T-helper 2 cell treated with Interferon-gamma antibody and Interleukin-4, amounts not matched to agents 100 ng/mL and 5 ng/mL, for 36 hours (primary cell): ENCODE results near the gene RPL32. TPM values are rescaled to one million over a fixed set of nuclear protein-coding genes. Genes with fewer than 3 reads are reported as not detected.
"Not testable (repeated sequence)": the region's sequence is repeated elsewhere in the genome, so short reads cannot be mapped to it uniquely, and the experiment has no call there.

Experiments
- intact Hi-C: fragments of 100-400 bp; cut with micrococcal nuclease; formaldehyde crosslinking; loops from one replicate; pipeline ENCODE4 v1.15.1; 2023
- total RNA-seq: library from RNA; stranded (reverse); gene quantifications from 2 replicates; pipeline ENCODE4 v1.2.3, GENCODE V29; 2022

Gene RPL32
- total RNA-seq, 1 donor from 2014 or later, result 1,883 TPM

GRCh38 chr3:12868039-12869034 is 27.0 kb upstream of the RPL32 start:
- intact Hi-C loops, result loop anchor here (1.0 to 10.0 kb wide), 4 partner anchors 24 to 127 kb away; no protein-coding TSS in a partner anchor

GRCh38 chr3:12866836-12867235 is 25.5 kb upstream of the RPL32 start:
- intact Hi-C loops, result loop anchor here (10.0 kb wide), 1 partner anchor 98 kb away; no protein-coding TSS in a partner anchor

GRCh38 chr3:12865271-12865670 is 23.9 kb upstream of the RPL32 start:
- intact Hi-C loops, result loop anchor here (10.0 kb wide), 1 partner anchor 100 kb away; no protein-coding TSS in a partner anchor

GRCh38 chr3:12862387-12862786 is 21.0 kb upstream of the RPL32 start:
- intact Hi-C loops, result loop anchor here (10.0 kb wide), 1 partner anchor 102 kb away; no protein-coding TSS in a partner anchor

GRCh38 chr3:12861611-12862010 is 20.2 kb upstream of the RPL32 start:
- intact Hi-C loops, result loop anchor here (10.0 kb wide), 1 partner anchor 103 kb away; no protein-coding TSS in a partner anchor

- intact Hi-C loops, result loop anchor here (10.0 kb wide), 1 partner anchor 105 kb away; no protein-coding TSS in a partner anchor
These were observed 18.5 kb upstream of the RPL32 start for GRCh38 chr3:12859840-12860239.

GRCh38 chr3:12856626-12857025 is 15.3 kb upstream of the RPL32 start:
- intact Hi-C loops, result no loop called here

GRCh38 chr3:12854565-12854964 is 13.2 kb upstream of the RPL32 start:
- intact Hi-C loops, result no loop called here

- intact Hi-C loops, result not testable (repeated sequence)
These were observed 12.5 kb upstream of the RPL32 start for GRCh38 chr3:12853847-12854246.

GRCh38 chr3:12852201-12852600 is 10.8 kb upstream of the RPL32 start:
- intact Hi-C loops, result no loop called here

GRCh38 chr3:12845811-12846210 is 4.4 kb upstream of the RPL32 start:
- intact Hi-C loops, result no loop called here

GRCh38 chr3:12842469-12842868 is 1.1 kb upstream of the RPL32 start:
- intact Hi-C loops, result no loop called here

GRCh38 chr3:12841970-12842328 is 584 bp upstream of the RPL32 start:
- intact Hi-C loops, result loop anchor here (1.0 to 2.0 kb wide), 3 partner anchors 31 to 577 kb away; no protein-coding TSS in a partner anchor

GRCh38 chr3:12840591-12841148 is 695 bp downstream of the RPL32 start:
- intact Hi-C loops, result loop anchor here (1.0 to 2.0 kb wide), 3 partner anchors 30 to 579 kb away; no protein-coding TSS in a partner anchor

GRCh38 chr3:12840148-12840547 is 1.2 kb downstream of the RPL32 start:
- intact Hi-C loops, result loop anchor here (2.0 kb wide), 2 partner anchors 29 to 177 kb away; no protein-coding TSS in a partner anchor

- intact Hi-C loops, result no loop called here
These were observed 2.0 kb downstream of the RPL32 start for GRCh38 chr3:12839156-12839946.

- intact Hi-C loops, result no loop called here
These were observed 3.0 kb downstream of the RPL32 start for GRCh38 chr3:12838179-12838965.

GRCh38 chr3:12837295-12837986 is 3.9 kb downstream of the RPL32 start:
- intact Hi-C loops, result no loop called here

GRCh38 chr3:12835052-12835665 is 6.2 kb downstream of the RPL32 start:
- intact Hi-C loops, result no loop called here
